ENCODE results near the gene GALR1.

DNA sequence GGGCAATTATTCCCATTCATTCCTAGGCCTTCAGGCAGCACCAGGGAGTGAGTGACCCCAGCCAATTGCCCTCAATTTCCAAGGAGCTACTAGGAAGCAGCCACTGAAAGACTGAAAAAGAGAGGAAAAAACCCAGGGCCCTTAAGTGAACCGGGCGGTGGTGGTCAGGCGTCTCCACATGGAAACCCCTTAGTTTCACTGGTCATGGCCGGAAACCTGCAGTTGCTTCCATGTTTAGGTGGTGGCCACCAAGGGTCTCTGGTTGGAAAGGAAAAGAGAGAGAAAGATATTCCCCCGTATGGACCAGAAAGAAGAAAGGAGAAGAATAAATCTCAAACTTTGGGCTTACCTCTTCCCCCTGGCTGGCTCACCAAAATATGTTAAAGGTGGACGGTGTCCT, 64.9 kb downstream of the GALR1 start:
- TF ChIP-seq RAD21 (IDR thresholded peaks at IDR 0.05; ENCODE audit: low read depth) (no peak), FOXM1 (IDR thresholded peaks at IDR 0.05; ENCODE audit: borderline replicate concordance, low read depth) (no peak), NFIC (IDR thresholded peaks at IDR 0.05) (no peak)

All from Ishikawa (cell line).